ENCODE results near the gene PTPN22. TPM values are rescaled to one million over a fixed set of nuclear protein-coding genes. Genes with fewer than 3 reads are reported as not detected.

The PTPN22 gene
- polyA plus RNA-seq, 2 donors = 0.76 to 1.5 TPM

GRCh38 chr1:113808450-113809195 lies 62.9 kb downstream of the PTPN22 start:
- no peak overlapping the region for H3K4me3 ChIP-seq (ENCODE audit: low read depth in 1 of 2, low read length in 2 of 2)
- no peak overlapping the region for H3K27ac ChIP-seq (ENCODE audit: low read depth in 2 of 2, low read length in 1 of 2)
- H3K27me3 ChIP-seq (ENCODE audit: control insufficient read depth in 1 of 2, insufficient read depth in 2 of 2, low read length in 2 of 2) = no peaks in the 10 kb centered on the region
- peaks cover 0 to 3% of the 10 kb centered on the region in 2 donors for H3K4me1 ChIP-seq (ENCODE audit: control insufficient read depth in 2 of 2, insufficient read depth in 2 of 2, low read length in 1 of 2)
- H3K36me3 ChIP-seq (ENCODE audit: control insufficient read depth in 2 of 2, insufficient read depth in 2 of 2, low read length in 1 of 2) = no peaks in the 10 kb centered on the region
- 90 to 93% methylated on average over 4 of the region's 4 CpGs for WGBS, 2 donors
- no peaks in the 10 kb centered on the region for H3K9me3 ChIP-seq (ENCODE audit: control insufficient read depth in 2 of 2, insufficient read depth in 1 of 2, low read depth in 1 of 2, low read length in 1 of 2)

- no peaks in the 10 kb centered on the region for H3K9me3 ChIP-seq (ENCODE audit: control insufficient read depth in 2 of 2, insufficient read depth in 1 of 2, low read depth in 1 of 2, low read length in 1 of 2)
- H3K4me3 ChIP-seq (ENCODE audit: low read depth in 1 of 2, low read length in 2 of 2) = no peak overlapping the region
- no peaks in the 10 kb centered on the region for H3K27me3 ChIP-seq (ENCODE audit: control insufficient read depth in 1 of 2, insufficient read depth in 2 of 2, low read length in 2 of 2)
- 78 to 82% methylated on average over 4 of the region's 4 CpGs for WGBS, 2 donors
- no peaks in the 10 kb centered on the region for H3K4me1 ChIP-seq (ENCODE audit: control insufficient read depth in 2 of 2, insufficient read depth in 2 of 2, low read length in 1 of 2)
- H3K27ac ChIP-seq (ENCODE audit: low read depth in 2 of 2, low read length in 1 of 2) = peak overlapping the region in 1 of 2 donors; percentile 39
- H3K36me3 ChIP-seq (ENCODE audit: control insufficient read depth in 2 of 2, insufficient read depth in 2 of 2, low read length in 1 of 2) = no peaks in the 10 kb centered on the region
These were observed 65.9 kb downstream of the PTPN22 start for GRCh38 chr1:113805639-113806038.

GRCh38 chr1:113805256-113805531 lies 66.3 kb downstream of the PTPN22 start:
- no peaks in the 10 kb centered on the region for H3K9me3 ChIP-seq (ENCODE audit: control insufficient read depth in 2 of 2, insufficient read depth in 1 of 2, low read depth in 1 of 2, low read length in 1 of 2)
- no peaks in the 10 kb centered on the region for H3K36me3 ChIP-seq (ENCODE audit: control insufficient read depth in 2 of 2, insufficient read depth in 2 of 2, low read length in 1 of 2)
- H3K4me3 ChIP-seq (ENCODE audit: low read depth in 1 of 2, low read length in 2 of 2) = no peak overlapping the region
- no peaks in the 10 kb centered on the region for H3K27me3 ChIP-seq (ENCODE audit: control insufficient read depth in 1 of 2, insufficient read depth in 2 of 2, low read length in 2 of 2)
- WGBS, 2 donors = 95 to 97% methylated on average over 6 of the region's 6 CpGs
- H3K4me1 ChIP-seq (ENCODE audit: control insufficient read depth in 2 of 2, insufficient read depth in 2 of 2, low read length in 1 of 2) = no peaks in the 10 kb centered on the region
- no peak overlapping the region for H3K27ac ChIP-seq (ENCODE audit: low read depth in 2 of 2, low read length in 1 of 2)

GRCh38 chr1:113804421-113805255 lies 66.9 kb downstream of the PTPN22 start:
- Histone ChIP-seq H3K27me3 (ENCODE audit: control insufficient read depth in 1 of 2, insufficient read depth in 2 of 2, low read length in 2 of 2) (no peaks in the 10 kb centered on the region), H3K9me3 (ENCODE audit: control insufficient read depth in 2 of 2, insufficient read depth in 1 of 2, low read depth in 1 of 2, low read length in 1 of 2) (no peaks in the 10 kb centered on the region), H3K27ac (ENCODE audit: low read depth in 2 of 2, low read length in 1 of 2) (no peak overlapping the region), H3K4me3 (ENCODE audit: low read depth in 1 of 2, low read length in 2 of 2) (no peak overlapping the region), H3K4me1 (ENCODE audit: control insufficient read depth in 2 of 2, insufficient read depth in 2 of 2, low read length in 1 of 2) (no peaks in the 10 kb centered on the region), H3K36me3 (ENCODE audit: control insufficient read depth in 2 of 2, insufficient read depth in 2 of 2, low read length in 1 of 2) (no peaks in the 10 kb centered on the region)
- 57 to 72% methylated on average over 8 of the region's 8 CpGs for WGBS, 2 donors

- 95 to 98% methylated on average over 3 of the region's 3 CpGs for WGBS, 2 donors
- Histone ChIP-seq H3K27ac (ENCODE audit: low read depth in 2 of 2, low read length in 1 of 2) (no peak overlapping the region), H3K9me3 (ENCODE audit: control insufficient read depth in 2 of 2, insufficient read depth in 1 of 2, low read depth in 1 of 2, low read length in 1 of 2) (no peaks in the 10 kb centered on the region), H3K36me3 (ENCODE audit: control insufficient read depth in 2 of 2, insufficient read depth in 2 of 2, low read length in 1 of 2) (no peaks in the 10 kb centered on the region), H3K27me3 (ENCODE audit: control insufficient read depth in 1 of 2, insufficient read depth in 2 of 2, low read length in 2 of 2) (no peaks in the 10 kb centered on the region), H3K4me3 (ENCODE audit: low read depth in 1 of 2, low read length in 2 of 2) (no peak overlapping the region), H3K4me1 (ENCODE audit: control insufficient read depth in 2 of 2, insufficient read depth in 2 of 2, low read length in 1 of 2) (peaks cover 0 to 2% of the 10 kb centered on the region in 2 donors)
These were observed 69.0 kb downstream of the PTPN22 start for GRCh38 chr1:113802367-113803007.

GRCh38 chr1:113800487-113800886 lies 71.0 kb downstream of the PTPN22 start:
- no peak overlapping the region for H3K4me3 ChIP-seq (ENCODE audit: low read depth in 1 of 2, low read length in 2 of 2)
- peaks cover 0 to 2% of the 10 kb centered on the region in 2 donors for H3K4me1 ChIP-seq (ENCODE audit: control insufficient read depth in 2 of 2, insufficient read depth in 2 of 2, low read length in 1 of 2)
- peaks cover 0 to 2% of the 10 kb centered on the region in 2 donors for H3K36me3 ChIP-seq (ENCODE audit: control insufficient read depth in 2 of 2, insufficient read depth in 2 of 2, low read length in 1 of 2)
- WGBS, 2 donors = 74 to 78% methylated on average over 3 of the region's 3 CpGs
- no peaks in the 10 kb centered on the region for H3K27me3 ChIP-seq (ENCODE audit: control insufficient read depth in 1 of 2, insufficient read depth in 2 of 2, low read length in 2 of 2)
- H3K27ac ChIP-seq (ENCODE audit: low read depth in 2 of 2, low read length in 1 of 2) = no peak overlapping the region
- no peaks in the 10 kb centered on the region for H3K9me3 ChIP-seq (ENCODE audit: control insufficient read depth in 2 of 2, insufficient read depth in 1 of 2, low read depth in 1 of 2, low read length in 1 of 2)

GRCh38 chr1:113797472-113797871 lies 74.0 kb downstream of the PTPN22 start:
- Histone ChIP-seq H3K27ac (ENCODE audit: low read depth in 2 of 2, low read length in 1 of 2) (no peak overlapping the region), H3K27me3 (ENCODE audit: control insufficient read depth in 1 of 2, insufficient read depth in 2 of 2, low read length in 2 of 2) (no peaks in the 10 kb centered on the region), H3K4me3 (ENCODE audit: low read depth in 1 of 2, low read length in 2 of 2) (no peak overlapping the region), H3K36me3 (ENCODE audit: control insufficient read depth in 2 of 2, insufficient read depth in 2 of 2, low read length in 1 of 2) (peaks cover 0 to 2% of the 10 kb centered on the region in 2 donors), H3K9me3 (ENCODE audit: control insufficient read depth in 2 of 2, insufficient read depth in 1 of 2, low read depth in 1 of 2, low read length in 1 of 2) (no peaks in the 10 kb centered on the region), H3K4me1 (ENCODE audit: control insufficient read depth in 2 of 2, insufficient read depth in 2 of 2, low read length in 1 of 2) (peaks cover 0 to 2% of the 10 kb centered on the region in 2 donors)
- WGBS, 2 donors = 84 to 88% methylated on average over 4 of the region's 4 CpGs

GRCh38 chr1:113793878-113794834 lies 77.4 kb downstream of the PTPN22 start:
- Histone ChIP-seq H3K4me3 (ENCODE audit: low read depth in 1 of 2, low read length in 2 of 2) (no peak overlapping the region), H3K4me1 (ENCODE audit: control insufficient read depth in 2 of 2, insufficient read depth in 2 of 2, low read length in 1 of 2) (peaks cover 0 to 1% of the 10 kb centered on the region in 2 donors), H3K36me3 (ENCODE audit: control insufficient read depth in 2 of 2, insufficient read depth in 2 of 2, low read length in 1 of 2) (peaks cover 0 to 2% of the 10 kb centered on the region in 2 donors), H3K9me3 (ENCODE audit: control insufficient read depth in 2 of 2, insufficient read depth in 1 of 2, low read depth in 1 of 2, low read length in 1 of 2) (no peaks in the 10 kb centered on the region), H3K27me3 (ENCODE audit: control insufficient read depth in 1 of 2, insufficient read depth in 2 of 2, low read length in 2 of 2) (no peaks in the 10 kb centered on the region), H3K27ac (ENCODE audit: low read depth in 2 of 2, low read length in 1 of 2) (no peak overlapping the region)
- 87 to 94% methylated on average over 9 of the region's 9 CpGs for WGBS, 2 donors

- peaks cover 0 to 2% of the 10 kb centered on the region in 2 donors for H3K36me3 ChIP-seq (ENCODE audit: control insufficient read depth in 2 of 2, insufficient read depth in 2 of 2, low read length in 1 of 2)
- H3K4me3 ChIP-seq (ENCODE audit: low read depth in 1 of 2, low read length in 2 of 2) = no peak overlapping the region
- no peaks in the 10 kb centered on the region for H3K27me3 ChIP-seq (ENCODE audit: control insufficient read depth in 1 of 2, insufficient read depth in 2 of 2, low read length in 2 of 2)
- no peaks in the 10 kb centered on the region for H3K9me3 ChIP-seq (ENCODE audit: control insufficient read depth in 2 of 2, insufficient read depth in 1 of 2, low read depth in 1 of 2, low read length in 1 of 2)
- no peaks in the 10 kb centered on the region for H3K4me1 ChIP-seq (ENCODE audit: control insufficient read depth in 2 of 2, insufficient read depth in 2 of 2, low read length in 1 of 2)
- 72 to 74% methylated on average over 1 of the region's 1 CpG for WGBS, 2 donors
- no peak overlapping the region for H3K27ac ChIP-seq (ENCODE audit: low read depth in 2 of 2, low read length in 1 of 2)
These were observed 78.5 kb downstream of the PTPN22 start for GRCh38 chr1:113792986-113793385.
